Activated B cell treated with CpG ODN at 0.5 μM for 24 hours (primary cell): ENCODE data around the gene DNAH1. TPM values are rescaled to one million over a fixed set of nuclear protein-coding genes. Genes with fewer than 3 reads are reported as not detected.

Experiments used
- ATAC-seq: fragments of 200-7000 bp; cut with Tn5 transposase; one replicate; pipeline ENCODE4 v1.10.0; 2021; ENCODE audit warnings: low read depth, mild to moderate bottlenecking, moderate library complexity
- CTCF ChIA-PET: fragments of 350-600 bp; sonication (Branson Sonifier 250); formaldehyde crosslinking; loops from one replicate; lab custom pipeline; 2021; ENCODE audit warnings: antibody characterized with exemption; lab: Charles Lee
- POLR2A ChIA-PET: fragments of 350-600 bp; sonication (Branson Sonifier 250); formaldehyde crosslinking; loops from one replicate; lab custom pipeline; 2021; ENCODE audit warnings: antibody characterized with exemption; lab: Charles Lee
- DNase-seq: peaks from one replicate; pipeline ENCODE4 v3.0.0; 2022
- H3K27ac Mint-ChIP-seq: one replicate; pipeline ENCODE4 v1.8.0; 2020; ENCODE audit warnings: mixed read lengths
- H3K27me3 Mint-ChIP-seq: one replicate; pipeline ENCODE4 v1.8.0; 2021; ENCODE audit warnings: mixed read lengths
- H3K36me3 Mint-ChIP-seq: one replicate; pipeline ENCODE4 v1.8.0; 2021; ENCODE audit warnings: low read depth, mixed read lengths
- H3K4me1 Mint-ChIP-seq: one replicate; pipeline ENCODE4 v1.8.0; 2021; ENCODE audit warnings: mixed read lengths
- H3K4me3 Mint-ChIP-seq: one replicate; pipeline ENCODE4 v1.8.0; 2020; ENCODE audit warnings: mild to moderate bottlenecking, mixed read lengths
- H3K9me3 Mint-ChIP-seq: one replicate; pipeline ENCODE4 v1.8.0; 2020; ENCODE audit warnings: mixed read lengths
- intact Hi-C: fragments of 100-400 bp; cut with micrococcal nuclease; formaldehyde crosslinking; loops from one replicate; pipeline ENCODE4 v1.15.1; 2024
- total RNA-seq: library from RNA; stranded (reverse); gene quantifications from 2 replicates; pipeline ENCODE4 v1.2.3, GENCODE V29; 2022
- TF ChIP-seq, protein P1 (sequence below): fragments of 200-600 bp; IDR thresholded peaks from one replicate; pipeline ENCODE4 v1.8.0; 2022; ENCODE audit warnings: antibody characterized with exemption, mild to moderate bottlenecking

DNAH1 gene
- total RNA-seq, 1 donor from 2014 or later: 25.8 TPM

DNA sequence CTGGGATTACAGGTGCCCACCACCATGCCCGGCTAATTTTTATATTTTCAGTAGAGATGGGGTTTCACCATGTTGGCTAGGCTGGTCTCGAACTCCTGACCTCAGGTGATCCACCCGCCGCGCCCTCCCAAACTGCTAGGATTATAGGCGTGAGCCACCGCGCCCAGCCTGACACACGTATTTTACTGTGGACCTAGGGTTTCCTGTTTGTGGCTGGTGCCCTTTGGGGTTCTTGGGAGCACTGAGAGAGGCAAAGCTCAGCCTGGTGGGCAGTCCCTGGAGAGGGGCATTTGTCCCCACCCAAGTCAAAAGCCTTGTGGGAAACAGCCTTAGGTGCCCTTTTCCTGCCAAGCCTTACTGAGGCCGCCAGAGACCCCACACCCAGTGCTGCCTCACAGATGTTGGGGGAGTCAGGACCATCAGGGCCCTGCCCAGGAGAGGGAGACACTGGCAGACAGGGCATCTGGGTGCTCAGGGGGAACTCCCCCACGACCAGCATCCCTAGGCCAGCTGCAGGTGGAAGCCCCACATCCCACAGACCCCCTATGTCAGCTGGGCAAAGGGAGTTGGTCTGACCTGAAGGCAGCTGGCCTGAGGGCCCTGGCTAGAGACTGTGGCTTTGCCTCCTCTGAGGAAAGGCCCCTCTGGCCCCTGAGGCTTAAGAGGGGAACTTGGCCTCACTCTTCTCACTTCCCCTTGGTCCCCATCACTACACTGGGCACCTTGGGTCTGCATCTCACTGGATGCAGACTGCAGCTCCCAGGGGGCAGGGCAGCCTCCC lies 35.1 kb downstream of the DNAH1 start:
- Mint-ChIP-seq H3K9me3 (no peaks in the 10 kb centered on the region), H3K4me1 (no peaks in the 10 kb centered on the region), H3K4me3 (no peak overlapping the region), H3K36me3 (peaks cover 59% of the 10 kb centered on the region), H3K27me3 (no peaks in the 10 kb centered on the region), H3K27ac (no peak overlapping the region)
- peak; percentile 57 for ATAC-seq
- TF ChIP-seq, protein P1, sequence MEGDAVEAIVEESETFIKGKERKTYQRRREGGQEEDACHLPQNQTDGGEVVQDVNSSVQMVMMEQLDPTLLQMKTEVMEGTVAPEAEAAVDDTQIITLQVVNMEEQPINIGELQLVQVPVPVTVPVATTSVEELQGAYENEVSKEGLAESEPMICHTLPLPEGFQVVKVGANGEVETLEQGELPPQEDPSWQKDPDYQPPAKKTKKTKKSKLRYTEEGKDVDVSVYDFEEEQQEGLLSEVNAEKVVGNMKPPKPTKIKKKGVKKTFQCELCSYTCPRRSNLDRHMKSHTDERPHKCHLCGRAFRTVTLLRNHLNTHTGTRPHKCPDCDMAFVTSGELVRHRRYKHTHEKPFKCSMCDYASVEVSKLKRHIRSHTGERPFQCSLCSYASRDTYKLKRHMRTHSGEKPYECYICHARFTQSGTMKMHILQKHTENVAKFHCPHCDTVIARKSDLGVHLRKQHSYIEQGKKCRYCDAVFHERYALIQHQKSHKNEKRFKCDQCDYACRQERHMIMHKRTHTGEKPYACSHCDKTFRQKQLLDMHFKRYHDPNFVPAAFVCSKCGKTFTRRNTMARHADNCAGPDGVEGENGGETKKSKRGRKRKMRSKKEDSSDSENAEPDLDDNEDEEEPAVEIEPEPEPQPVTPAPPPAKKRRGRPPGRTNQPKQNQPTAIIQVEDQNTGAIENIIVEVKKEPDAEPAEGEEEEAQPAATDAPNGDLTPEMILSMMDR: no peak
- intact Hi-C loops: no loop called here
- DNase-seq: no peak
- CTCF ChIA-PET: no interaction called here
- POLR2A ChIA-PET: no interaction called here

DNA sequence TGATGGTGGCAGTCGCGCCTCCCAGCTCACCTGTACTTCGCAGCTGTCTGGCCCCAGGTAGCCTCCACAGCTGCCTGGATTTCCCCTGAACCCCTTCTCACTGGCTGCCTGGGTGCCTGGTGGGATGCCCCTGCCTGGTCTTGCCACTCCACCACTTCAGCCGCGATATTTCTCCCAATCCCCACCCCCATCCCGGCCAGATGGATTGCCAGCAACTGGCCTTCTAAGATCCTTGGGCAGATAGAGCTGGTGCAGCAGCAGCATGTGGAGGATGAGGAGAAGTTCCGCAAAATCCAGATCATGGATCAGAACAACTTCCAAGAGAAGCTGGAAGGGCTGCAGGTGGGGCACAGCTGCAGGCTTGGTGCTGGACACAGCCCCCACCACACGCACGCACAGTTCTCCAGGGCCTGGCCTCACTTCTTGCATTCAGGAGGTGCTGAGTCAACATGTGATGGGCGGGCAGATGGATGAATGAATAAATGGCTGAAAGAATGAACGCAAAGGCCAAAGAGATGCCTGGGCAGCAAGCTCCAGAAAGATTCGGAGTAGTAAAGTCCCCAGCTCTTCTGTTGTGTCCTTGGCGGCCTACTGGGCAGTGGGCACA lies 35.7 kb downstream of the DNAH1 start:
- H3K9me3 Mint-ChIP-seq: no peaks in the 10 kb centered on the region
- DNase-seq (no peak), ATAC-seq (no peak)
- H3K4me1 Mint-ChIP-seq: no peaks in the 10 kb centered on the region
- H3K27me3 Mint-ChIP-seq: no peaks in the 10 kb centered on the region
- ChIA-PET CTCF (no interaction called here), POLR2A (no interaction called here)
- intact Hi-C loops: no loop called here
- TF ChIP-seq, protein P1: no peak
- H3K4me3 Mint-ChIP-seq: no peak overlapping the region
- H3K27ac Mint-ChIP-seq: no peak overlapping the region
- peaks cover 60% of the 10 kb centered on the region for H3K36me3 Mint-ChIP-seq

DNA sequence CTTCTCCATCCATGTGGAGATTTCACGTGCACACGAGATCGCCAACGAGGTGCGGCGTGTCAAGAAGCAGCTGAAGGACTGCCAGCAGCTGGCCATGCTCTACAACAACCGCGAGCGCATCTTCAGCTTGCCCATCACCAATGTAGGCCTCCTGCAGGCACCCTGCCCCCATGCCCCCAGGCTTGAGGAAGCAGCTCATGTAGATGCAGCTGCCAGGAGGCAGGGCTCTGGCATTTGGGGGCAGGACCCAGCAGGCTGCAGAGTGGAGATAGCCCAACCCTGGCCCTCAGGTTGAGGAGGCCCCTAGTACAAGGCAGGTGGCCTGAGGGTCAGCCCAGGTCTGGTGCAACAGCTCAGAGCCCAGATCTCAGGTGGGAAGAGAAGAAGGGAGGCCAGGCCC lies 36.4 kb downstream of the DNAH1 start:
- Mint-ChIP-seq H3K4me1 (no peaks in the 10 kb centered on the region), H3K27me3 (no peaks in the 10 kb centered on the region), H3K9me3 (no peaks in the 10 kb centered on the region), H3K27ac (no peak overlapping the region), H3K36me3 (peaks cover 60% of the 10 kb centered on the region), H3K4me3 (no peak overlapping the region)
- no peak for DNase-seq
- TF ChIP-seq, protein P1: no peak
- ATAC-seq: no peak
- intact Hi-C loops: no loop called here
- ChIA-PET POLR2A (no interaction called here), CTCF (no interaction called here)

DNA sequence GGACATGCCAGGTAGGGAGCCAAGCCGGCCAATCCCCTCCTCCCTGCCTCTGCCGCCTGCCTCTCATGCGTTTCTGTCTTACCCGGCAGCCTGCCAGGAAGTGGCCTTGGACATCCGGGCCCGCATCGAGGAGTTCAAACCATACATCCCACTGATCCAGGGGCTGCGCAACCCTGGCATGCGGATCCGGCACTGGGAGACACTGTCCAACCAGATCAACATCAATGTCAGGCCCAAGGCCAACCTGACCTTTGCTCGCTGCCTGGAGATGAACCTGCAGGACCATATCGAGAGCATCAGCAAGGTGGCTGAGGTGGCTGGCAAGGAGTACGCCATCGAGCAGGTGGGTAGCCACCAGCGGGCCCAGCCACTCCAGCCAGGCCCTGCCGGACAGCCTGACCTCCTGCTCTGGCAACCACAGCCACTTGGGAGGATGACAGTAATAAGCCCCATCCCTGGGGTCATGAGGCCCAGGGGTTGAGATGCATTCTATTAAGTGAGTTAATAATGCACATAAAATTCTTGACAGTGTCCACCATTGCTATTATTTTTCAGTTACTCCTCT lies 37.3 kb downstream of the DNAH1 start:
- Mint-ChIP-seq H3K27me3 (no peaks in the 10 kb centered on the region), H3K36me3 (peaks cover 60% of the 10 kb centered on the region), H3K9me3 (no peaks in the 10 kb centered on the region), H3K4me1 (no peaks in the 10 kb centered on the region), H3K27ac (no peak overlapping the region), H3K4me3 (no peak overlapping the region)
- TF ChIP-seq, protein P1: no peak
- intact Hi-C loops: no loop called here
- ATAC-seq (no peak), DNase-seq (no peak)
- POLR2A ChIA-PET: no interaction called here
- CTCF ChIA-PET: no interaction called here

DNA sequence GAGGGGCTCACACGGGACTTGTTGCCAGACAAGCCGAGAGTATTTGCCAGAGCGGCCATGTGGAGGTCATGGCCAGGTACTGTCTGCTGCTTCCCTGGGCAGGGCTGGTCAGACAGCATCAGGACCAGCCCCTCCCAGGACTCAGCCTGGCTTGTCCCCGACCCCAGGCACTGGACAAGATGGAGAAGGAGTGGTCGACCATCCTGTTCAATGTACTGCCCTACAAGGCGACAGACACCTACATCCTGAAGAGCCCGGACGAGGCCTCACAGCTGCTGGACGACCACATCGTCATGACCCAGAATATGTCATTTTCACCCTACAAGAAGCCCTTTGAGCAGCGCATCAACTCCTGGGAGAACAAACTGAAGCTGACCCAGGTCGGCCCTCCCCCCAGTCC lies 38.6 kb downstream of the DNAH1 start:
- TF ChIP-seq, protein P1: no peak
- no peak overlapping the region for H3K27ac Mint-ChIP-seq
- no peaks in the 10 kb centered on the region for H3K9me3 Mint-ChIP-seq
- ChIA-PET CTCF (no interaction called here), POLR2A (no interaction called here)
- H3K27me3 Mint-ChIP-seq: no peaks in the 10 kb centered on the region
- intact Hi-C loops: no loop called here
- H3K4me1 Mint-ChIP-seq: no peaks in the 10 kb centered on the region
- ATAC-seq (no peak), DNase-seq (no peak)
- no peak overlapping the region for H3K4me3 Mint-ChIP-seq
- peaks cover 49% of the 10 kb centered on the region for H3K36me3 Mint-ChIP-seq
